HL-60 (cell line): ENCODE data around the gene MAP3K20.

Experiments
- DNase-seq, 2 experiments: peaks; one replicate each; pipeline ENCODE4 v3.0.0-alpha.2; 2010 to 2020; ENCODE audit warnings: low read depth in 1 of 2, low spot score in 1 of 2
- H3K27ac ChIP-seq: fragments of 250-450 bp; sonication (Bioruptor Pico); replicated peaks from 2 replicates; pipeline ENCODE4 v1.5.1; 2020; ENCODE audit warnings: mild to moderate bottlenecking, moderate library complexity
- H3K27me3 ChIP-seq: fragments of 250-450 bp; sonication (Bioruptor Pico); 2 replicates; pipeline ENCODE4 v1.5.1; 2021; ENCODE audit warnings: mild to moderate bottlenecking, moderate library complexity; ENCODE audit not compliant: insufficient read depth, poor library complexity, severe bottlenecking
- H3K4me3 ChIP-seq: replicated peaks from 2 replicates; pipeline ENCODE4 v1.5.1; 2011; ENCODE audit warnings: mild to moderate bottlenecking, control low read depth, low read length; ENCODE audit not compliant: insufficient read depth
- GABPA ChIP-seq: IDR thresholded peaks from 2 replicates; pipeline ENCODE4 v1.6.1; 2012; ENCODE audit warnings: low read depth
- POLR2AphosphoS5 ChIP-seq: IDR thresholded peaks from 2 replicates; pipeline ENCODE4 v1.6.1; 2012; ENCODE audit warnings: low read depth
- SPI1 ChIP-seq: IDR thresholded peaks from 2 replicates; pipeline ENCODE4 v1.6.1; 2012; ENCODE audit warnings: low read depth, mild to moderate bottlenecking, borderline replicate concordance
- TF ChIP-seq, protein P1 (sequence below): IDR thresholded peaks from 2 replicates; pipeline ENCODE4 v1.6.1; 2012; ENCODE audit warnings: low read depth; ENCODE audit not compliant: insufficient replicate concordance
- TF ChIP-seq, protein P2 (sequence below): IDR thresholded peaks from one replicate; pipeline ENCODE4 v1.5.1; 2011; ENCODE audit warnings: low read length, control low read depth, inconsistent platforms; ENCODE audit not compliant: insufficient read depth

Gene MAP3K20

DNA sequence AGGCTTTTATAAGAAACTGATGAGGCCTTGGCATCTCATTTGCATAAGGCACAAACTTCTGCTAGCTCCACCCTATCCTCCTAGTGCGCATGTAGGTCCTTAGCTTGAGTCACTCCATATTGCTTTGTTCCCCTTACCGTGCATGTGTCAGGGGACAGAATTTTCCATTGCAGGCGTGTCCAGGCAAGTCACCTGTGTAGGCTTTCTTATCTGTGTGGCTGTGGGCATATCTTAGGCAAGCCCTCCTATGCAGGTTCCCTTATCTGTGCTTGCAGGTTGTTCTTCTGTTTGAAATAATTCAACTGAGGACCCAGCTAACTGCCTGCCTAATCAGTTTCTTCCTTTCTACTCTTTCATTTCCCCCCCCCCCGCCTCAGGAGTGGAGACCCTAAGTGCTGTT lies 215.8 kb downstream of the MAP3K20 start:
- Histone ChIP-seq H3K27me3 (no peaks in the 10 kb centered on the region), H3K27ac (no peak overlapping the region), H3K4me3 (no peak overlapping the region)
- no peak for TF ChIP-seq GABPA
- TF ChIP-seq POLR2AphosphoS5: no peak
- TF ChIP-seq SPI1: no peak
- TF ChIP-seq, protein P1, sequence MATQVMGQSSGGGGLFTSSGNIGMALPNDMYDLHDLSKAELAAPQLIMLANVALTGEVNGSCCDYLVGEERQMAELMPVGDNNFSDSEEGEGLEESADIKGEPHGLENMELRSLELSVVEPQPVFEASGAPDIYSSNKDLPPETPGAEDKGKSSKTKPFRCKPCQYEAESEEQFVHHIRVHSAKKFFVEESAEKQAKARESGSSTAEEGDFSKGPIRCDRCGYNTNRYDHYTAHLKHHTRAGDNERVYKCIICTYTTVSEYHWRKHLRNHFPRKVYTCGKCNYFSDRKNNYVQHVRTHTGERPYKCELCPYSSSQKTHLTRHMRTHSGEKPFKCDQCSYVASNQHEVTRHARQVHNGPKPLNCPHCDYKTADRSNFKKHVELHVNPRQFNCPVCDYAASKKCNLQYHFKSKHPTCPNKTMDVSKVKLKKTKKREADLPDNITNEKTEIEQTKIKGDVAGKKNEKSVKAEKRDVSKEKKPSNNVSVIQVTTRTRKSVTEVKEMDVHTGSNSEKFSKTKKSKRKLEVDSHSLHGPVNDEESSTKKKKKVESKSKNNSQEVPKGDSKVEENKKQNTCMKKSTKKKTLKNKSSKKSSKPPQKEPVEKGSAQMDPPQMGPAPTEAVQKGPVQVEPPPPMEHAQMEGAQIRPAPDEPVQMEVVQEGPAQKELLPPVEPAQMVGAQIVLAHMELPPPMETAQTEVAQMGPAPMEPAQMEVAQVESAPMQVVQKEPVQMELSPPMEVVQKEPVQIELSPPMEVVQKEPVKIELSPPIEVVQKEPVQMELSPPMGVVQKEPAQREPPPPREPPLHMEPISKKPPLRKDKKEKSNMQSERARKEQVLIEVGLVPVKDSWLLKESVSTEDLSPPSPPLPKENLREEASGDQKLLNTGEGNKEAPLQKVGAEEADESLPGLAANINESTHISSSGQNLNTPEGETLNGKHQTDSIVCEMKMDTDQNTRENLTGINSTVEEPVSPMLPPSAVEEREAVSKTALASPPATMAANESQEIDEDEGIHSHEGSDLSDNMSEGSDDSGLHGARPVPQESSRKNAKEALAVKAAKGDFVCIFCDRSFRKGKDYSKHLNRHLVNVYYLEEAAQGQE: no peak
- TF ChIP-seq, protein P2, sequence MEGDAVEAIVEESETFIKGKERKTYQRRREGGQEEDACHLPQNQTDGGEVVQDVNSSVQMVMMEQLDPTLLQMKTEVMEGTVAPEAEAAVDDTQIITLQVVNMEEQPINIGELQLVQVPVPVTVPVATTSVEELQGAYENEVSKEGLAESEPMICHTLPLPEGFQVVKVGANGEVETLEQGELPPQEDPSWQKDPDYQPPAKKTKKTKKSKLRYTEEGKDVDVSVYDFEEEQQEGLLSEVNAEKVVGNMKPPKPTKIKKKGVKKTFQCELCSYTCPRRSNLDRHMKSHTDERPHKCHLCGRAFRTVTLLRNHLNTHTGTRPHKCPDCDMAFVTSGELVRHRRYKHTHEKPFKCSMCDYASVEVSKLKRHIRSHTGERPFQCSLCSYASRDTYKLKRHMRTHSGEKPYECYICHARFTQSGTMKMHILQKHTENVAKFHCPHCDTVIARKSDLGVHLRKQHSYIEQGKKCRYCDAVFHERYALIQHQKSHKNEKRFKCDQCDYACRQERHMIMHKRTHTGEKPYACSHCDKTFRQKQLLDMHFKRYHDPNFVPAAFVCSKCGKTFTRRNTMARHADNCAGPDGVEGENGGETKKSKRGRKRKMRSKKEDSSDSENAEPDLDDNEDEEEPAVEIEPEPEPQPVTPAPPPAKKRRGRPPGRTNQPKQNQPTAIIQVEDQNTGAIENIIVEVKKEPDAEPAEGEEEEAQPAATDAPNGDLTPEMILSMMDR: no peak
- no peak for DNase-seq

DNA sequence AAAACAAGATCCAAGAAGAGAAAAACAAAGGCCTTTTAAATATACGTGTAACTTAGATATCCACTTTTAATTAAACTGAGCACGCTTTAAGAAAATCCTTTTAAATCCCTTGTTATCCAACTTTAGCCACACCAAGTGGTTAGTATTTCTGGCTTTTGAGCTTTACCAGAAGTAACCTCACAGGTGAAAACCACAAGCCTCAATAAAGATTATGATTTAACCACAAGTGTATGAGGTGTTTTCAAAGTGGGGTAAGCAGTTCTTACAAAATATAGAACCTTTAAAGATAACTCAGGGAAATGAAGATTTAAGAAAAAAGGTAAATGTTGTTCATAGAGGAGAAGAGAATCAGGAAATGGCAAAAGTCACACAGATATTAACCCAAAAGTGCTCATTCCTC lies 220.6 kb downstream of the MAP3K20 start:
- TF ChIP-seq SPI1: no peak
- TF ChIP-seq POLR2AphosphoS5: no peak
- TF ChIP-seq, protein P1: no peak
- TF ChIP-seq, protein P2: no peak
- no peak for TF ChIP-seq GABPA
- H3K4me3 ChIP-seq: no peak overlapping the region
- DNase-seq: no peak
- H3K27me3 ChIP-seq: no peaks in the 10 kb centered on the region
- no peak overlapping the region for H3K27ac ChIP-seq

DNA sequence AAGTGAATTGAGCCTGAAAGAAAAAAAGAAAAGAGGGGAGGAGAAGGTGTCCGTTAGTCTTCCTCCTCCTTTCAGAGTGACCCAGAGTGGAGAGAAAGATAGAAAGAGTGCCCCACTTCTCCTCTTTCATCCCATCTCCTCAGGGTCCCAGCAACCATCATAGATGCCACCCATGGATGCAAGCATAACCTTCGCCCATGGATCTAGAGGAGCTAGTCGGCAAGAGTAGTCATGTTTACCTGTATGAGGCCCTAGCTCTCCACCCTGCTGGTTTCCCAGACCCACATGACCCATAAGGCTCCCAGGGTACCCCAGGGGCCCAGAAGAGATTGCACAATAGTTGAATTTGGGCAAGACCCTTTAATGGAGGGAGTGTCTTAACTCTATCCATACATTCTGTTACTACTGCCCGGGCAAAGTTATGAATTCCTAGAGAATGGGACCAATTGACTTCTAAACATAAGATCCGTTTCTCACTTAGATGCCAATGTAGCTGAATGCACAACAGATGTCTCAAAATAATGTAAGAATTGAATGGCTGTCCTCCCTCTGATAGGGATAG lies 223.0 kb downstream of the MAP3K20 start:
- H3K27ac ChIP-seq: no peak overlapping the region
- no peak overlapping the region for H3K4me3 ChIP-seq
- H3K27me3 ChIP-seq: no peaks in the 10 kb centered on the region
- no peak for DNase-seq
- TF ChIP-seq SPI1 (no peak), GABPA (no peak), POLR2AphosphoS5 (no peak)
- TF ChIP-seq, protein P1: no peak
- TF ChIP-seq, protein P2: no peak
